HCT116 (cell line): ENCODE measurements around the gene GSG1L. TPM values are rescaled to one million over a fixed set of nuclear protein-coding genes. Genes with fewer than 3 reads are reported as not detected.

Source experiments
- ATAC-seq: fragments of 200-7000 bp; cut with Tn5 transposase; 2 replicates; pipeline ENCODE4 v1.9.1; 2020; ENCODE audit warnings: mild to moderate bottlenecking, moderate library complexity
- BruUV-seq: library from RNA; stranded (reverse); fragments of 400-500 nt; replicated peaks from 2 replicates; lab custom pipeline; 2021; lab: Mats Ljungman, UMichigan
- CTCF ChIA-PET: fragments of 300-600 bp; sonication (Branson Sonifier 250); formaldehyde crosslinking; loops from one replicate; lab custom pipeline; 2021; ENCODE audit warnings: antibody characterized with exemption; lab: Charles Lee
- POLR2A ChIA-PET: fragments of 300-600, 350-600 bp; sonication (Branson Sonifier 250); formaldehyde crosslinking; loops from one replicate; lab custom pipeline; 2021; ENCODE audit warnings: antibody characterized with exemption; lab: Charles Lee
- RAD21 ChIA-PET, 2 experiments: fragments of 300-600 bp; sonication (Branson Sonifier 250); formaldehyde crosslinking; loops; one replicate each; lab custom pipeline; 2023; ENCODE audit warnings: low total read pairs in 2 of 2; ENCODE audit not compliant: uncharacterized antibody in 2 of 2, unreplicated experiment in 2 of 2, low non-redundant PET in 1 of 2; lab: Charles Lee
- DNase-seq: peaks from one replicate; pipeline ENCODE4 v3.0.0-alpha.2; 2010; ENCODE audit warnings: low read depth, low spot score
- H2AFZ ChIP-seq: fragments of 200-600 bp; shearing (Covaris generic), sonication (generic); 2 replicates; pipeline ENCODE4 v1.6.1; 2017; ENCODE audit warnings: low read depth, mixed run types, mixed read lengths, antibody characterized with exemption, low read length; ENCODE audit not compliant: poor library complexity, severe bottlenecking
- H3K27ac ChIP-seq: 2 replicates; pipeline ENCODE4 v1.5.1; 2012; ENCODE audit warnings: low read depth, low read length
- H3K27me3 ChIP-seq: fragments of 200-600 bp; sonication (generic); 2 replicates; pipeline ENCODE4 v1.6.1; 2016; ENCODE audit warnings: mixed run types, low read length, mixed read lengths; ENCODE audit not compliant: insufficient read depth
- H3K36me3 ChIP-seq, 2 experiments: fragments of 200-500 bp in 1 of 2; fragments of 200-600 bp in 1 of 2; sonication (Bioruptor generic) in 1 of 2; sonication (generic) in 1 of 2; 2 replicates each; pipeline versions ENCODE4 v1.5.1 to v1.6.1; 2014 to 2016; ENCODE audit warnings: low read length in 2 of 2, inconsistent platforms in 1 of 2, mixed read lengths in 1 of 2, mixed run types in 1 of 2; ENCODE audit not compliant: insufficient read depth in 2 of 2, control insufficient read depth in 1 of 2
- H3K4me1 ChIP-seq, 2 experiments: fragments of 200-600 bp in 1 of 2; sonication (generic) in 1 of 2; 2 replicates each; pipeline versions ENCODE4 v1.5.1 to v1.6.1; 2012 to 2017; ENCODE audit warnings: low read length in 2 of 2, inconsistent platforms in 1 of 2, mild to moderate bottlenecking in 1 of 2, mixed read lengths in 1 of 2, mixed run types in 1 of 2, moderate library complexity in 1 of 2; ENCODE audit not compliant: insufficient read depth in 2 of 2, control insufficient read depth in 1 of 2
- H3K4me2 ChIP-seq: fragments of 200-600 bp; sonication (generic); 2 replicates; pipeline ENCODE4 v1.6.1; 2017; ENCODE audit warnings: mixed run types, low read length, mixed read lengths
- H3K4me3 ChIP-seq, 2 experiments: fragments of 200-600 bp in 1 of 2; sonication (generic) in 1 of 2; replicated peaks in 1 of 2; 2 replicates each; pipeline ENCODE4 v1.5.1; 2011 to 2016; ENCODE audit warnings: low read length in 2 of 2, control low read depth in 1 of 2, low read depth in 1 of 2, mild to moderate bottlenecking in 1 of 2, mixed read lengths in 1 of 2, mixed run types in 1 of 2
- H3K79me2 ChIP-seq: fragments of 200-600 bp; sonication (generic); 2 replicates; pipeline ENCODE4 v1.6.1; 2017; ENCODE audit warnings: mild to moderate bottlenecking, mixed run types, low read length, moderate library complexity, mixed read lengths; ENCODE audit not compliant: insufficient read depth
- H3K9ac ChIP-seq: fragments of 200-600 bp; sonication (generic); 2 replicates; pipeline ENCODE4 v1.6.1; 2016; ENCODE audit warnings: low read length, mixed read lengths
- H3K9me2 ChIP-seq: fragments of 200-600 bp; sonication (generic), shearing (Covaris generic); 2 replicates; pipeline ENCODE4 v1.6.1; 2017; ENCODE audit warnings: mixed run types, mild to moderate bottlenecking, moderate library complexity; ENCODE audit not compliant: insufficient read depth
- H3K9me3 ChIP-seq, 2 experiments: fragments of 200-500 bp in 1 of 2; fragments of 200-600 bp in 1 of 2; sonication (Bioruptor generic) in 1 of 2; sonication (generic) in 1 of 2; 2 replicates each; pipeline ENCODE4 v1.6.1; 2014 to 2017; ENCODE audit warnings: low read length in 2 of 2, mixed read lengths in 2 of 2, inconsistent platforms in 1 of 2, low read depth in 1 of 2, mild to moderate bottlenecking in 1 of 2, mixed run types in 1 of 2, moderate library complexity in 1 of 2; ENCODE audit not compliant: control insufficient read depth in 1 of 2, insufficient read depth in 1 of 2
- H4K20me1 ChIP-seq: fragments of 200-600 bp; sonication (generic), shearing (Covaris generic); 2 replicates; pipeline ENCODE4 v1.6.1; 2017; ENCODE audit warnings: mixed run types, mild to moderate bottlenecking, moderate library complexity; ENCODE audit not compliant: insufficient read depth
- CBX3 ChIP-seq: IDR thresholded peaks from 2 replicates; pipeline ENCODE4 v1.6.1; 2012; ENCODE audit warnings: low read depth
- EGR1 ChIP-seq: IDR thresholded peaks from 2 replicates; pipeline ENCODE4 v1.6.1; 2012; ENCODE audit warnings: low read depth
- JUND ChIP-seq: IDR thresholded peaks from 2 replicates; pipeline ENCODE4 v1.6.1; 2012
- POLR2AphosphoS5 ChIP-seq: IDR thresholded peaks from 2 replicates; pipeline ENCODE4 v1.6.1; 2011; ENCODE audit warnings: mild to moderate bottlenecking, low read depth, low read length, moderate library complexity
- SIN3A ChIP-seq: IDR thresholded peaks from 2 replicates; pipeline ENCODE4 v1.6.1; 2012; ENCODE audit warnings: low read depth
- SP1 ChIP-seq: IDR thresholded peaks from 2 replicates; pipeline ENCODE4 v1.6.1; 2012; ENCODE audit warnings: low read depth
- SRF ChIP-seq: IDR thresholded peaks from 2 replicates; pipeline ENCODE4 v1.6.1; 2012; ENCODE audit warnings: low read depth
- TCF7L2 ChIP-seq: IDR thresholded peaks from 2 replicates; pipeline ENCODE4 v1.7.0; 2011; ENCODE audit warnings: borderline replicate concordance, inconsistent platforms; ENCODE audit not compliant: insufficient read depth, insufficient read length; ENCODE audit errors: extremely low read depth
- YY1 ChIP-seq: IDR thresholded peaks from 2 replicates; pipeline ENCODE4 v1.6.1; 2011; ENCODE audit warnings: low read length, low read depth, moderate library complexity, mild to moderate bottlenecking; ENCODE audit not compliant: insufficient replicate concordance; ENCODE audit errors: extremely low read depth
- ZFX ChIP-seq: fragments of 450-650 bp; IDR thresholded peaks from 2 replicates; pipeline ENCODE4 v1.6.1; 2017
- ZNF274 ChIP-seq: fragments of 200-500 bp; sonication (Bioruptor generic); IDR thresholded peaks from 2 replicates; pipeline ENCODE4 v1.6.1; 2014; ENCODE audit warnings: mild to moderate bottlenecking, low read depth, low read length, inconsistent platforms
- intact Hi-C: fragments of 100-400 bp; cut with micrococcal nuclease; formaldehyde crosslinking; loops from 2 replicates; pipeline ENCODE4 v1.10.0; 2022
- total RNA-seq: library from RNA; stranded (reverse); gene quantifications from one replicate; pipeline ENCODE4 v1.2.1, GENCODE V29; 2021; ENCODE audit not compliant: unreplicated experiment
- TF ChIP-seq, protein P1 (sequence below), 3 experiments: fragments of 200-600 bp in 1 of 3; sonication (generic) in 1 of 3; IDR thresholded peaks in 2 of 3; conservative IDR thresholded peaks in 1 of 3; 2 replicates each; pipeline ENCODE4 v1.5.1; 2012 to 2017; ENCODE audit warnings: low read depth in 2 of 3, low read length in 2 of 3, antibody characterized with exemption in 1 of 3, borderline replicate concordance in 1 of 3, control low read depth in 1 of 3, mild to moderate bottlenecking in 1 of 3, mixed read lengths in 1 of 3, mixed run types in 1 of 3, moderate library complexity in 1 of 3; ENCODE audit not compliant: insufficient read depth in 1 of 3

Gene GSG1L
- total RNA-seq, 1 experiment from 2014 or later = not detected

- TF ChIP-seq SRF = no peak
- no peak for TF ChIP-seq SIN3A
- TF ChIP-seq ZFX = no peak
- no peak for TF ChIP-seq SP1
- TF ChIP-seq JUND = no peak
- TF ChIP-seq, all 23 proteins: peak for 0
Observed at GRCh38 chr16:27751676-27752075, 311.8 kb downstream of the GSG1L start (continued).

- intact Hi-C loops = no loop called here
- no peak for TF ChIP-seq CBX3
- no peak for TF ChIP-seq POLR2AphosphoS5
- TF ChIP-seq, protein P1, sequence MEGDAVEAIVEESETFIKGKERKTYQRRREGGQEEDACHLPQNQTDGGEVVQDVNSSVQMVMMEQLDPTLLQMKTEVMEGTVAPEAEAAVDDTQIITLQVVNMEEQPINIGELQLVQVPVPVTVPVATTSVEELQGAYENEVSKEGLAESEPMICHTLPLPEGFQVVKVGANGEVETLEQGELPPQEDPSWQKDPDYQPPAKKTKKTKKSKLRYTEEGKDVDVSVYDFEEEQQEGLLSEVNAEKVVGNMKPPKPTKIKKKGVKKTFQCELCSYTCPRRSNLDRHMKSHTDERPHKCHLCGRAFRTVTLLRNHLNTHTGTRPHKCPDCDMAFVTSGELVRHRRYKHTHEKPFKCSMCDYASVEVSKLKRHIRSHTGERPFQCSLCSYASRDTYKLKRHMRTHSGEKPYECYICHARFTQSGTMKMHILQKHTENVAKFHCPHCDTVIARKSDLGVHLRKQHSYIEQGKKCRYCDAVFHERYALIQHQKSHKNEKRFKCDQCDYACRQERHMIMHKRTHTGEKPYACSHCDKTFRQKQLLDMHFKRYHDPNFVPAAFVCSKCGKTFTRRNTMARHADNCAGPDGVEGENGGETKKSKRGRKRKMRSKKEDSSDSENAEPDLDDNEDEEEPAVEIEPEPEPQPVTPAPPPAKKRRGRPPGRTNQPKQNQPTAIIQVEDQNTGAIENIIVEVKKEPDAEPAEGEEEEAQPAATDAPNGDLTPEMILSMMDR (IDR thresholded peaks at IDR 0.05 in 2 of 3, conservative IDR thresholded peaks at IDR 0.05 in 1 of 3; ENCODE audit: borderline replicate concordance in 1 of 3, insufficient read depth in 1 of 3, low read depth in 2 of 3, low read length in 2 of 3) = no peak
- no peak for TF ChIP-seq SIN3A
- TF ChIP-seq EGR1 = no peak
- no peak for TF ChIP-seq ZFX
- no peak for TF ChIP-seq ZNF274
- TF ChIP-seq SP1 = no peak
- TF ChIP-seq SRF = no peak
- TF ChIP-seq TCF7L2 = no peak
- no peak for TF ChIP-seq YY1
- RAD21 ChIA-PET = no interaction called here
Observed at GRCh38 chr16:27751233-27751632, 312.3 kb downstream of the GSG1L start.

More at GRCh38 chr16:27751233-27751632, 312.3 kb downstream of the GSG1L start:
- Histone ChIP-seq H3K9ac (no peak overlapping the region), H3K9me3 (no peaks in the 10 kb centered on the region), H3K79me2 (no peaks in the 10 kb centered on the region), H3K36me3 (no peaks in the 10 kb centered on the region), H3K27me3 (no peaks in the 10 kb centered on the region), H2AFZ (no peak overlapping the region), H3K4me2 (no peak overlapping the region), H3K27ac (no peak overlapping the region), H3K9me2 (no peaks in the 10 kb centered on the region), H3K4me1 (peaks cover 10 to 13% of the 10 kb centered on the region in 2 experiments), H3K4me3 (no peak overlapping the region), H4K20me1 (no peaks in the 10 kb centered on the region)
- POLR2A ChIA-PET = no interaction called here
- CTCF ChIA-PET = no interaction called here
- BruUV-seq = no TSS peak
- no peak for ATAC-seq
- no peak for DNase-seq
